ENCODE measurements around the gene MTFMT.

GRCh38 chr15:65056868-65057548 lies 27.6 kb upstream of the MTFMT start:
- TF ChIP-seq CTCF (IDR thresholded peaks at IDR 0.05) (no peak), EZH2 (IDR thresholded peaks at IDR 0.05) (no peak), EZH2phosphoT487 (IDR thresholded peaks at IDR 0.05) (no peak)
